Heart left ventricle (tissue), 13 donors: ENCODE data around the gene HACE1.

ENCODE experiments used
- POLR2A ChIP-seq, 2 donors: fragments of 450-650 bp; IDR thresholded peaks; one replicate each; pipeline ENCODE4 v1.6.1; 2017; ENCODE audit warnings: antibody characterized with exemption in 2 of 2, mild to moderate bottlenecking in 2 of 2, moderate library complexity in 2 of 2
- TF ChIP-seq, protein P1 (sequence below), 12 donors: fragments of 200-600 bp; sonication (generic) in 4 of 12; IDR thresholded peaks; one replicate each; pipeline versions ENCODE4 v1.5.0 to v1.8.0; 2018 to 2022; ENCODE audit warnings: antibody characterized with exemption in 12 of 12, mild to moderate bottlenecking in 5 of 12
- donor health status: ischemic (EF 13 %, LVEDD 7.1; RV severe dilation, severe dysfunction).
- donor health status: DM: no; HTN: yes; CAD: no.
- donor health status: DM: no; HTN: no; CAD: no.
- donor health status: ischemic (EF 25% LVEDD 6.9; RV normal size, moderate dysfunction).
- donor health status: ischemic (EF 25% LVEDD 5.7; RV mildly dilated, moderate dysfunction).
- donor health status: ischemic (EF 35%, LVEDD 5.7; RV mildly dilated, moderate dysfunction).
- donor health status: nonischemic (EF 11% LVEDD 7.7; RV severe dilation, severe dysfunction).
- donor health status: DM: yes; HTN: yes; CAD: no.
- donor health status: PGD.
- donor health status: ischemic (EF 29% LVEDD 5.4; RV normal size, mild dysfunction).
- donor health status: nonischemic (EF 23%, LVEDD 6.1; RV moderate dilation, normal function).

- TF ChIP-seq, protein P1, sequence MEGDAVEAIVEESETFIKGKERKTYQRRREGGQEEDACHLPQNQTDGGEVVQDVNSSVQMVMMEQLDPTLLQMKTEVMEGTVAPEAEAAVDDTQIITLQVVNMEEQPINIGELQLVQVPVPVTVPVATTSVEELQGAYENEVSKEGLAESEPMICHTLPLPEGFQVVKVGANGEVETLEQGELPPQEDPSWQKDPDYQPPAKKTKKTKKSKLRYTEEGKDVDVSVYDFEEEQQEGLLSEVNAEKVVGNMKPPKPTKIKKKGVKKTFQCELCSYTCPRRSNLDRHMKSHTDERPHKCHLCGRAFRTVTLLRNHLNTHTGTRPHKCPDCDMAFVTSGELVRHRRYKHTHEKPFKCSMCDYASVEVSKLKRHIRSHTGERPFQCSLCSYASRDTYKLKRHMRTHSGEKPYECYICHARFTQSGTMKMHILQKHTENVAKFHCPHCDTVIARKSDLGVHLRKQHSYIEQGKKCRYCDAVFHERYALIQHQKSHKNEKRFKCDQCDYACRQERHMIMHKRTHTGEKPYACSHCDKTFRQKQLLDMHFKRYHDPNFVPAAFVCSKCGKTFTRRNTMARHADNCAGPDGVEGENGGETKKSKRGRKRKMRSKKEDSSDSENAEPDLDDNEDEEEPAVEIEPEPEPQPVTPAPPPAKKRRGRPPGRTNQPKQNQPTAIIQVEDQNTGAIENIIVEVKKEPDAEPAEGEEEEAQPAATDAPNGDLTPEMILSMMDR (IDR thresholded peaks at IDR 0.05), result no peak
- no peak for TF ChIP-seq POLR2A (IDR thresholded peaks at IDR 0.05)
These were observed 131.3 kb downstream of the HACE1 start for GRCh38 chr6:104728448-104728847.
